HG03575 (cell line): ENCODE measurements around the gene AFDN.
"Not testable (repeated sequence)": the region's sequence is repeated elsewhere in the genome, so short reads cannot be mapped to it uniquely, and the experiment has no call there.

ENCODE experiments used
- ATAC-seq: cut with Tn5 transposase; IDR thresholded peaks from one replicate; pipeline ENCODE4 v1.9.1; 2021; ENCODE audit not compliant: unreplicated experiment, insufficient number of reproducible peaks, low FRiP score; ENCODE audit errors: extremely low read depth

The AFDN gene

GRCh38 chr6:167960579-167960978, 133.9 kb downstream of the AFDN start:
- ATAC-seq: no peak

GRCh38 chr6:167962711-167963110, 136.0 kb downstream of the AFDN start:
- no peak for ATAC-seq

GRCh38 chr6:167963589-167964057, 136.9 kb downstream of the AFDN start:
- ATAC-seq: no peak

GRCh38 chr6:167965592-167966539, 139.2 kb downstream of the AFDN start:
- ATAC-seq: no peak

- no peak for ATAC-seq
These were observed 139.8 kb downstream of the AFDN start for GRCh38 chr6:167966540-167966905.

GRCh38 chr6:167968091-167968490, 141.4 kb downstream of the AFDN start:
- ATAC-seq: no peak

GRCh38 chr6:167970230-167970629, 143.5 kb downstream of the AFDN start:
- ATAC-seq: no peak

- ATAC-seq: no peak
These were observed 145.5 kb downstream of the AFDN start for GRCh38 chr6:167972193-167972592.

GRCh38 chr6:167973148-167973885, 146.6 kb downstream of the AFDN start:
- ATAC-seq: no peak

- ATAC-seq: no peak
These were observed 148.1 kb downstream of the AFDN start for GRCh38 chr6:167974640-167975344.

- no peak for ATAC-seq
These were observed 148.7 kb downstream of the AFDN start for GRCh38 chr6:167975458-167975857.

- not testable (repeated sequence) for ATAC-seq
These were observed 149.5 kb downstream of the AFDN start for GRCh38 chr6:167976116-167976657.

GRCh38 chr6:167976708-167977107, 150.0 kb downstream of the AFDN start:
- no peak for ATAC-seq

- no peak for ATAC-seq
These were observed 151.2 kb downstream of the AFDN start for GRCh38 chr6:167977717-167978467.

GRCh38 chr6:167978607-167979006, 151.9 kb downstream of the AFDN start:
- no peak for ATAC-seq

- ATAC-seq: no peak
These were observed 152.9 kb downstream of the AFDN start for GRCh38 chr6:167979436-167980139.

- no peak for ATAC-seq
These were observed 154.3 kb downstream of the AFDN start for GRCh38 chr6:167980911-167981580.
